GM23338 (cell line): ENCODE measurements around the gene PVALEF. TPM values are rescaled to one million over a fixed set of nuclear protein-coding genes. Genes with fewer than 3 reads are reported as not detected.

ENCODE experiments used
- ATAC-seq: fragments of 200-7000 bp; cut with Tn5 transposase; 3 replicates; pipeline ENCODE4 v1.9.1; 2020
- DNase-seq: peaks from one replicate; pipeline ENCODE4 v3.0.0-alpha.2; 2015; ENCODE audit warnings: low spot score
- H2AFZ ChIP-seq: fragments of 200-600 bp; sonication (generic); 2 replicates; pipeline ENCODE4 v1.8.0; 2016; ENCODE audit warnings: antibody characterized with exemption, mild to moderate bottlenecking, moderate library complexity
- H3F3A ChIP-seq: fragments of 200-600 bp; sonication (generic); replicated peaks from 2 replicates; pipeline ENCODE4 v1.8.0; 2017; ENCODE audit warnings: antibody characterized with exemption, mixed run types, low read depth
- H3K27ac ChIP-seq: fragments of 200-600 bp; sonication (generic); 2 replicates; pipeline ENCODE4 v1.6.1; 2016; ENCODE audit warnings: low read depth
- H3K27me3 ChIP-seq: fragments of 200-600 bp; sonication (generic); 2 replicates; pipeline ENCODE4 v1.8.0; 2016; ENCODE audit warnings: mild to moderate bottlenecking, mixed run types, moderate library complexity; ENCODE audit not compliant: insufficient read depth
- H3K36me3 ChIP-seq: fragments of 200-600 bp; sonication (generic); 2 replicates; pipeline ENCODE4 v1.8.0; 2016; ENCODE audit warnings: mild to moderate bottlenecking; ENCODE audit not compliant: insufficient read depth
- H3K4me1 ChIP-seq: fragments of 200-600 bp; sonication (generic); 2 replicates; pipeline ENCODE4 v1.8.0; 2016; ENCODE audit warnings: mild to moderate bottlenecking, moderate library complexity; ENCODE audit not compliant: insufficient read depth
- H3K4me2 ChIP-seq: fragments of 200-600 bp; sonication (generic); 2 replicates; pipeline ENCODE4 v1.7.1; 2017; ENCODE audit warnings: mixed run types
- H3K4me3 ChIP-seq: fragments of 200-600 bp; sonication (generic); 2 replicates; pipeline ENCODE4 v1.6.1; 2016; ENCODE audit warnings: mixed run types
- H3K79me2 ChIP-seq: fragments of 200-600 bp; sonication (generic); replicated peaks from 2 replicates; pipeline ENCODE4 v1.8.0; 2017; ENCODE audit warnings: mild to moderate bottlenecking; ENCODE audit not compliant: insufficient read depth
- H3K9me2 ChIP-seq: fragments of 200-600 bp; sonication (generic); 2 replicates; pipeline ENCODE4 v1.8.0; 2017; ENCODE audit not compliant: insufficient read depth
- H4K20me1 ChIP-seq: fragments of 200-600 bp; sonication (generic); replicated peaks from 2 replicates; pipeline ENCODE4 v1.8.0; 2017; ENCODE audit warnings: mild to moderate bottlenecking; ENCODE audit not compliant: insufficient read depth
- H3K27ac Mint-ChIP-seq: 2 replicates; pipeline ENCODE4 v1.8.0; 2020; ENCODE audit warnings: inconsistent platforms, mild to moderate bottlenecking, moderate library complexity, mixed read lengths
- H3K27me3 Mint-ChIP-seq: 3 replicates; pipeline ENCODE4 v1.8.0; 2022; ENCODE audit warnings: low read depth, mild to moderate bottlenecking, moderate library complexity, mixed read lengths, inconsistent platforms; ENCODE audit not compliant: insufficient read depth, poor library complexity
- H3K36me3 Mint-ChIP-seq: 3 replicates; pipeline ENCODE4 v1.8.0; 2021; ENCODE audit warnings: low read depth, mild to moderate bottlenecking, inconsistent platforms, moderate library complexity, mixed read lengths
- H3K4me1 Mint-ChIP-seq: 3 replicates; pipeline ENCODE4 v1.8.0; 2020; ENCODE audit warnings: mild to moderate bottlenecking, inconsistent platforms, mixed read lengths
- H3K4me3 Mint-ChIP-seq: 3 replicates; pipeline ENCODE4 v1.8.0; 2021; ENCODE audit warnings: moderate library complexity, mild to moderate bottlenecking, inconsistent platforms, mixed read lengths
- H3K9me3 Mint-ChIP-seq: 3 replicates; pipeline ENCODE4 v1.8.0; 2020; ENCODE audit warnings: moderate library complexity, mild to moderate bottlenecking, inconsistent platforms, mixed read lengths
- CREB1 ChIP-seq: fragments of 250-450 bp; sonication (Bioruptor Pico); IDR thresholded peaks from 2 replicates; pipeline ENCODE4 v1.5.0; 2020; ENCODE audit warnings: low read depth, mild to moderate bottlenecking, moderate library complexity
- EZH2 ChIP-seq: fragments of 200-600 bp; sonication (generic); IDR thresholded peaks from one replicate; pipeline ENCODE4 v1.8.0; 2017; ENCODE audit warnings: antibody characterized with exemption, mild to moderate bottlenecking, low read depth; ENCODE audit not compliant: unreplicated experiment
- EZH2phosphoT487 ChIP-seq: fragments of 200-600 bp; sonication (generic); IDR thresholded peaks from one replicate; pipeline ENCODE4 v1.8.1; 2018; ENCODE audit warnings: antibody characterized with exemption; ENCODE audit not compliant: unreplicated experiment
- JUNB ChIP-seq: IDR thresholded peaks from one replicate; pipeline ENCODE4 v1.6.1; 2016; ENCODE audit warnings: antibody characterized with exemption; ENCODE audit not compliant: unreplicated experiment
- NANOG ChIP-seq: IDR thresholded peaks from 2 replicates; pipeline ENCODE4 v1.6.1; 2016; ENCODE audit warnings: antibody characterized with exemption, borderline replicate concordance
- POLR2AphosphoS5 ChIP-seq: IDR thresholded peaks from 2 replicates; pipeline ENCODE4 v1.6.1; 2016; ENCODE audit warnings: antibody characterized with exemption, low read depth
- STAT1 ChIP-seq: IDR thresholded peaks from one replicate; pipeline ENCODE4 v1.6.1; 2016; ENCODE audit warnings: antibody characterized with exemption; ENCODE audit not compliant: unreplicated experiment
- ZNF114 ChIP-seq: fragments of 250-450 bp; sonication (Bioruptor Pico); IDR thresholded peaks from 2 replicates; pipeline ENCODE4 v1.5.0; 2020; ENCODE audit warnings: mild to moderate bottlenecking, moderate library complexity
- polyA plus RNA-seq: library from polyadenylated mRNA; unstranded; fragments of >200 nt; fragmentation: Nextera tagmentation; extraction: Ambion mirVana; gene quantifications from 2 replicates; pipeline ENCODE4 v1.2.1, GENCODE V29; 2016
- total RNA-seq: library from RNA; depleted of rRNA; stranded (reverse); fragments of >200 nt; shearing (Covaris generic); gene quantifications from 2 replicates; pipeline ENCODE4 v1.2.3, GENCODE V29; 2014
- TF ChIP-seq, protein P1 (sequence below), 2 experiments: fragments of 200-600 bp in 1 of 2; sonication (generic) in 1 of 2; conservative IDR thresholded peaks; 2 replicates each; pipeline versions ENCODE4 v1.5.1 to v1.6.1; 2016 to 2017; ENCODE audit warnings: antibody characterized with exemption in 2 of 2, low read depth in 2 of 2, mild to moderate bottlenecking in 2 of 2, moderate library complexity in 1 of 2
- TF ChIP-seq, protein P2 (sequence below): IDR thresholded peaks from one replicate; pipeline ENCODE4 v1.6.1; 2018; ENCODE audit warnings: antibody characterized with exemption; ENCODE audit not compliant: unreplicated experiment

PVALEF gene
- total and polyA plus RNA-seq, 2 experiments from 2014 or later = not detected

- Histone ChIP-seq H3K4me3 (peak overlapping the region; percentile 58; the same call in 1 of the 2 replicates), H3K36me3 (no peaks in the 10 kb centered on the region), H3K4me2 (peak overlapping the region; percentile 57; the same call in 1 of the 2 replicates), H3K79me2 (no peaks in the 10 kb centered on the region), H3K27ac (no peak overlapping the region), H3K27me3 (no peaks in the 10 kb centered on the region), H4K20me1 (no peaks in the 10 kb centered on the region), H3K9me2 (no peaks in the 10 kb centered on the region), H2AFZ (no peak overlapping the region), H3F3A (no peaks in the 10 kb centered on the region), H3K4me1 (no peaks in the 10 kb centered on the region)
- ATAC-seq (peak; percentile 1; the same call in 2 of the 3 replicates), DNase-seq (no peak)
- no peak for TF ChIP-seq ZNF114 (CRISPR knock-in tag)
- no peak overlapping the region for H3K27ac Mint-ChIP-seq
- H3K4me1 Mint-ChIP-seq = peaks cover 3% of the 10 kb centered on the region; the same call in 2 of the 3 replicates
- peaks cover 12% of the 10 kb centered on the region for H3K27me3 Mint-ChIP-seq
- H3K36me3 Mint-ChIP-seq = no peaks in the 10 kb centered on the region
- H3K9me3 Mint-ChIP-seq = no peaks in the 10 kb centered on the region
- peak overlapping the region; percentile 63 for H3K4me3 Mint-ChIP-seq
Observed at GRCh38 chr17:81118308-81119221, 46.7 kb upstream of the PVALEF start.

DNA sequence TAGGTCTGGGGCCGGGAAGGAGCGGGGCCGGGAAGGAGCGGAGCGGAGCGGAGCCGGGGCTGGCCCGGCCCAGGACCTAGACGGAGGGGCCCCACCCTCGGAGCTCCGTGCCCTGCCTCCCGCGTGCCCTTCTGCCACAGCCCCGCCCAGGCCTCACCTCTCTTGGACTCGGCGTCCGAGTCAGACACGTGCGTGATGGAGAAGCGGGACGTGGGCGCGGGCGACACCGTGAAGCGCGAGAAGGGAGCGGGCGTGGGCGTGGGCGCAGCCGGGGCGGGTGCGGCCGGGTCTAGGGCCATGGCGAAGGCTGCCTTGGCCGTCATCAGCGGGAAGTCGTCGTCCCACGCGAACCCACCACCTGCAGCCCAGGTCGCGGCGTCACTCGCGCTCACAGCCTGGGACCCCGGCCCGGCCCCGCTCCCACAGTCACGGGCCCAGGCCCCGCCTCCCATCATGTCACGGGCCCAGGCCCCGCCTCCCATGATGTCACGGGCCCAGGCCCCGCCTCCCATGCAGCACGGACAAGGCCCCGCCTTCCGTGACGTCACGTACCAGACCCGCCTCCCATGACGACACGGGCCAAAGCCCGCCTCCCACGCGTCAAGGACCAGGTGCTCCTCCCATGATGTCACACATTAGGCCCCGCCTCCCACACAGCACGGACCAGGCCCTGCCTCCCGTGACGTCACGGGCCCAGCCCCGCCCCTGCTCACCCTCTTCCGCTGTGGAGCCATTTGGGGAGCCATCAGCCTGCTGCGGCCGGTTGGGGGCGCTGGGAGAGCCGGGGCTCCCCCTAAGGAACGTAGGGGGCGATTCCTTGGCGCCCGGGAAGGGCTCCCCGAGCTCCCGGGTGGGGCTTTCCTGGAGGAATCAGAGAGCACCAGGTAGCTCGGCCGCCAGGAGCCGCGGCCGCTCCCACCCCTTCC is 45.8 kb upstream of the PVALEF start:
- DNase-seq (peak; percentile 98), ATAC-seq (peak; percentile 50)
- H3K4me3 Mint-ChIP-seq = peak overlapping the region; percentile 63
- Histone ChIP-seq H2AFZ (peak overlapping the region; percentile 63), H3K27ac (no peak overlapping the region), H3K36me3 (no peaks in the 10 kb centered on the region), H3K27me3 (no peaks in the 10 kb centered on the region), H3K9me2 (no peaks in the 10 kb centered on the region), H3K79me2 (no peaks in the 10 kb centered on the region), H4K20me1 (no peaks in the 10 kb centered on the region), H3K4me1 (no peaks in the 10 kb centered on the region), H3F3A (no peaks in the 10 kb centered on the region), H3K4me2 (peak overlapping the region; percentile 57; the same call in 1 of the 2 replicates), H3K4me3 (peak overlapping the region; percentile 58)
- no peak overlapping the region for H3K27ac Mint-ChIP-seq
- H3K36me3 Mint-ChIP-seq = no peaks in the 10 kb centered on the region
- H3K9me3 Mint-ChIP-seq = no peaks in the 10 kb centered on the region
- H3K27me3 Mint-ChIP-seq = peaks cover 10% of the 10 kb centered on the region
- H3K4me1 Mint-ChIP-seq = peaks cover 3% of the 10 kb centered on the region; the same call in 2 of the 3 replicates
- TF ChIP-seq NANOG (no peak), STAT1 (no peak), JUNB (no peak), EZH2 (no peak), POLR2AphosphoS5 (no peak; the same call in 1 of the 2 replicates), EZH2phosphoT487 (no peak), CREB1 (CRISPR knock-in tag) (peak; percentile 100), ZNF114 (CRISPR knock-in tag) (no peak)
- TF ChIP-seq, protein P1, sequence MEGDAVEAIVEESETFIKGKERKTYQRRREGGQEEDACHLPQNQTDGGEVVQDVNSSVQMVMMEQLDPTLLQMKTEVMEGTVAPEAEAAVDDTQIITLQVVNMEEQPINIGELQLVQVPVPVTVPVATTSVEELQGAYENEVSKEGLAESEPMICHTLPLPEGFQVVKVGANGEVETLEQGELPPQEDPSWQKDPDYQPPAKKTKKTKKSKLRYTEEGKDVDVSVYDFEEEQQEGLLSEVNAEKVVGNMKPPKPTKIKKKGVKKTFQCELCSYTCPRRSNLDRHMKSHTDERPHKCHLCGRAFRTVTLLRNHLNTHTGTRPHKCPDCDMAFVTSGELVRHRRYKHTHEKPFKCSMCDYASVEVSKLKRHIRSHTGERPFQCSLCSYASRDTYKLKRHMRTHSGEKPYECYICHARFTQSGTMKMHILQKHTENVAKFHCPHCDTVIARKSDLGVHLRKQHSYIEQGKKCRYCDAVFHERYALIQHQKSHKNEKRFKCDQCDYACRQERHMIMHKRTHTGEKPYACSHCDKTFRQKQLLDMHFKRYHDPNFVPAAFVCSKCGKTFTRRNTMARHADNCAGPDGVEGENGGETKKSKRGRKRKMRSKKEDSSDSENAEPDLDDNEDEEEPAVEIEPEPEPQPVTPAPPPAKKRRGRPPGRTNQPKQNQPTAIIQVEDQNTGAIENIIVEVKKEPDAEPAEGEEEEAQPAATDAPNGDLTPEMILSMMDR (conservative IDR thresholded peaks at IDR 0.05; ENCODE audit: low read depth in 2 of 2) = peak; percentile 61 to 72
- TF ChIP-seq, protein P2, sequence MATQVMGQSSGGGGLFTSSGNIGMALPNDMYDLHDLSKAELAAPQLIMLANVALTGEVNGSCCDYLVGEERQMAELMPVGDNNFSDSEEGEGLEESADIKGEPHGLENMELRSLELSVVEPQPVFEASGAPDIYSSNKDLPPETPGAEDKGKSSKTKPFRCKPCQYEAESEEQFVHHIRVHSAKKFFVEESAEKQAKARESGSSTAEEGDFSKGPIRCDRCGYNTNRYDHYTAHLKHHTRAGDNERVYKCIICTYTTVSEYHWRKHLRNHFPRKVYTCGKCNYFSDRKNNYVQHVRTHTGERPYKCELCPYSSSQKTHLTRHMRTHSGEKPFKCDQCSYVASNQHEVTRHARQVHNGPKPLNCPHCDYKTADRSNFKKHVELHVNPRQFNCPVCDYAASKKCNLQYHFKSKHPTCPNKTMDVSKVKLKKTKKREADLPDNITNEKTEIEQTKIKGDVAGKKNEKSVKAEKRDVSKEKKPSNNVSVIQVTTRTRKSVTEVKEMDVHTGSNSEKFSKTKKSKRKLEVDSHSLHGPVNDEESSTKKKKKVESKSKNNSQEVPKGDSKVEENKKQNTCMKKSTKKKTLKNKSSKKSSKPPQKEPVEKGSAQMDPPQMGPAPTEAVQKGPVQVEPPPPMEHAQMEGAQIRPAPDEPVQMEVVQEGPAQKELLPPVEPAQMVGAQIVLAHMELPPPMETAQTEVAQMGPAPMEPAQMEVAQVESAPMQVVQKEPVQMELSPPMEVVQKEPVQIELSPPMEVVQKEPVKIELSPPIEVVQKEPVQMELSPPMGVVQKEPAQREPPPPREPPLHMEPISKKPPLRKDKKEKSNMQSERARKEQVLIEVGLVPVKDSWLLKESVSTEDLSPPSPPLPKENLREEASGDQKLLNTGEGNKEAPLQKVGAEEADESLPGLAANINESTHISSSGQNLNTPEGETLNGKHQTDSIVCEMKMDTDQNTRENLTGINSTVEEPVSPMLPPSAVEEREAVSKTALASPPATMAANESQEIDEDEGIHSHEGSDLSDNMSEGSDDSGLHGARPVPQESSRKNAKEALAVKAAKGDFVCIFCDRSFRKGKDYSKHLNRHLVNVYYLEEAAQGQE = no peak
